HG03354 (cell line): ENCODE measurements around the gene AHI1.

ENCODE experiments used
- ATAC-seq: cut with Tn5 transposase; IDR thresholded peaks from one replicate; pipeline ENCODE4 v1.9.1; 2021; ENCODE audit warnings: mild to moderate bottlenecking; ENCODE audit not compliant: unreplicated experiment, poor library complexity, severe bottlenecking

Gene AHI1

DNA sequence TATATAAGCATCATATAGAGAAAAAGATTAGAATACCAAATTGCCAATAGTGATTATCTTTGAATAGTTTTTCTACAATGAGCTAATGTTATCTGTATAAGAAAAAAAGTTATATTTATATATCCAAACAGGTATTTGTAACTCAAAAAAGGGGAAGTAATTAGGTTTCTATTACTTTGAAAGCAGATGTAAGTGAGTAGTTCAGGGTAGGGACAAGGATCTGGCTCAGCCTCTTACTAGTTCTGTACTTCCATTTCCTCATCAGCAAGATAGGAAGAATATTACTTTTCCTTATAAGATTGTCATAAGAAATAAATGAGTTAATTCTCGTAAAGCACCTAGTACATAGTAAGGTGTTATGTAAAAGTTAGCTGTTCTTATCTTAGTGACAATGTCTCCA, 32.2 kb downstream of the AHI1 start:
- ATAC-seq = peak; percentile 79

DNA sequence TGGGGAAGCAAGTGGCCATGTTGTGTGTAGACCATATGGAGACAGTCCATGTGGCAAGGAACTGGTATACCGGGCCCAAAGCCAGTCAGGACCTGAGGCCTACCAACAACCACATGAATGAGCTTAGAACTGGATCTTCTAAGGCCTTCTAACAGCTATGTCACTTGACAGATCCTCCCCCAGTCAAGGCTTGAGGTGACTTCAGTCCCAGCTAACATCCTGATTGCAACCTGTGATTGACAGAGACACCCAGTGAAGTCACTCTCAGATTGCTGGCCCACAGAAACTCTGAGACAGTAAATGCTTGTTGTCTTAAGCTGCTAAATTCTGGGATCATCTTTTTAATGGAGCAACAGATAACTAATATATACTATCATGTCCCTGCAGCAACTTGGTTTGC, 32.9 kb downstream of the AHI1 start:
- ATAC-seq = peak; percentile 73

DNA sequence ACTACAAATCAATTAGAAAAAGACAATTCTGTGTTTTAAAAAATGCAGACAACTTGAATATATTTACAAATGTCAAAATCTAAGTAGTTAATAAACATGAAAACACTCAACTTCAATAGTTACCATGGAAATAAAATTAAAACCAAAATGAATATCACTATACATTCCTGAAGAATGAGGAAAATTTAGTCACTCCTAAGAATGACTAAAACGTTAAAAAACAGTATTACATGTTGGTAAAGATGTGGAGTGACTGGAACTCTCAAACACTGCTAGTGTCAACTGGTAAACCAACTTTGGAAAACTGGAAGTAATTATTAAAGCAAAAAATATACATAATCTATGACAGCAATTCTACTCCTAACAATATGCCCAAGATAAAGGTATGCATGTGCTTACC, 36.3 kb downstream of the AHI1 start:
- ATAC-seq = no peak

- no peak for ATAC-seq
Observed at GRCh38 chr6:135458051-135458450, 39.5 kb downstream of the AHI1 start.

GRCh38 chr6:135451617-135452190, 45.8 kb downstream of the AHI1 start:
- ATAC-seq = no peak

- ATAC-seq = no peak
Observed at GRCh38 chr6:135449246-135449645, 48.3 kb downstream of the AHI1 start.

- peak; percentile 71 for ATAC-seq
Observed at GRCh38 chr6:135440087-135440792, 57.3 kb downstream of the AHI1 start.

DNA sequence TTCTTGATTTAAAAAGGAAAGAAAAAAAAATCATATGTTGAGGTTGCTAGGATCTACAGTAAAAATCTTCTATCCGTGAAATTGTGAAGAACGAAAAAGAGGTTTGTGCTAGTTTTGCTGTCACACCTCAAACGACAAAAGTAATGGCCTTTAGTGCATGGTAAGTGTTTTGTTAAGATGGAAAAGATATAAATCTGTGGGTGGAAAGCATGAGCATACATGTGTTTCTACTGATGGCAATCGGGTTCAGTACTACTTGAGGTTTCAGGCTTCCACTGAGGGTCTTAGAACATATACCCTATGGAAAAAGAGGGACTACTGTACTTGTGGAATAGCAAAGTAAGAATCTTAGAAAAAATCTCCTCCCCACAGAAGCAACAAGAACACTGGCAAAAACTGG, 58.0 kb downstream of the AHI1 start:
- ATAC-seq = no peak

DNA sequence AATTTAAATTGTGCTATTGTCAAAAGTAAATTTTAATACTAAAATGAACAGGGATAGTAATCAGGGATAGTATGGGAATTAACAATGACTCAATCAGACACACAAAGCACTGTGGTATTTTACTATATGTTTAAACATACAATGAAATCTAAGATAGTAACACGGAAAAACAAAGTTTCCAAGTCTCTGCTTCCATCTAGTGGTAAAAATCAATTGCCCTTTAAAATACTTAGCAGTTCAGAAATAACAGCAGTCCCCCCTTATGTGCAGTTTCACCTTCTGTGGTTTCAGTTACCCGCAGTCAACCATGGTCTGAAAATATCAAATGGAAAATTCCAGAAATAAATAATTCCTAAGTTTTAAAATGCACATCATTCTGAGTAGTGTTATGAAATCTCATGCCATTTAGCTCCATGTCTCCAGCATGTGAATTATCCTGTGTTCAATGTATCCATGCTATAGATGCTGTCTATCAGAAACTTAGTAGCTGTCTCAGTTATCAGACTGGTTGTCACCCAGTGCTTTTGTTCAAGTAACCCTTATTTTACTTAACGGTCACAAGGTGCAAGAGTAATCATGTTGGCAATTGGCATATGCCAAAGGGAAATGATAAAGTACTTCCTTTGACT, 58.5 kb downstream of the AHI1 start:
- ATAC-seq = peak; percentile 47

- no peak for ATAC-seq
Observed at GRCh38 chr6:135434991-135435390, 62.5 kb downstream of the AHI1 start.

DNA sequence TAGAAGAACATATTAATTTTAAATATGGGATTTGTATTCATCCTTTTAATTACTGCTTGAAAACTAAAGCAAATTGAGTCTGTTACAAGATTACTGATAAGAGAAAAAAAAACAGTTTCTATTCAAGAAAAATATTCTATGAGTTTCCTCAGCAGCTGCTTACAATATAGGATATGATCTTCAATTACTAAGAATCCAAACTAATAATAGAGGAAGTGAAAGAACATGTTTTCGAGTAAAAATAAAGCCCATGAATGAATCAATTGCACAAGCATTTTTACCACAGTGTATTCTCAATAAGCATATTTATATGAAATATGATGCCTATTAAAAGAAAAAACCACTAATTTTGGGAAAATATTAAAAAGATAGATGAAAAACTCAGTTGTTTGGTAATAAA, 63.4 kb downstream of the AHI1 start:
- peak; percentile 65 for ATAC-seq

- no peak for ATAC-seq
Observed at GRCh38 chr6:135428078-135428477, 69.5 kb downstream of the AHI1 start.

DNA sequence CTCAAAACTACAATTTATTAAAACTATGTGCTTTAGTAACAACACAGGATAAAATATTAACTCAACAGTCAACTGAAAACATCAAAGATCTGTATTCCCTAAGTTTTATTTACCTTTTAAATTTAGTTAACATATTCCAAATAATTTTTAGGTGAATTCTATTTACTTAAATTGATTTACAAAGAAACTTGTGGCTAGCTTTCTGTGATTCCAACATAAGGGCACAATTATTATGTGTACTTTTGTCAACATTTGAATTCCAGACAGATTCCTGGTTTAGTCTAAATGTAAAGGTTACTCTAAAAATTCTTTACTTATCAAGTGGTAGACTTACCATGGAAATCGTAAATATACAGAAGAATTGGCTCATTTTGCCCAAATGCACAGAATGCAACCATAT, 70.7 kb downstream of the AHI1 start:
- ATAC-seq = no peak

DNA sequence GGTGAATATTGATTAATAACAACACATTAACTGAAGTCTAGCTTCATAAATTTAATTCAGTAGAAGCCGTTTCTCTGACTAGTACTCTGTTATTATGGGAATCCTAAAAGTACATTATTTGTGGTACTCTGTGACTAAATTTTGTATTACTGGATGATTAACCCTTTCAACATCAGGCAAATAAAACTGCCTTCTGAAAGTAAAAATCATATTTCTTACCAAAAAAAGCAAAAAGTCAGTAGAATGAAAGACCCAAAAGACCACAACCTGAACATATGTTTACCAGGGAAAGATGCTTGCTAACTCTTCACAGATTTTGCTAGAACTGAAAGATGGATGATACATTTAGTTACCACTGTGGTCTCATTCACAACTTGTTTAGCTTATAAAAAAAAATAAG, 73.2 kb downstream of the AHI1 start:
- ATAC-seq = no peak

GRCh38 chr6:135423649-135424128, 73.9 kb downstream of the AHI1 start:
- peak; percentile 97 for ATAC-seq

DNA sequence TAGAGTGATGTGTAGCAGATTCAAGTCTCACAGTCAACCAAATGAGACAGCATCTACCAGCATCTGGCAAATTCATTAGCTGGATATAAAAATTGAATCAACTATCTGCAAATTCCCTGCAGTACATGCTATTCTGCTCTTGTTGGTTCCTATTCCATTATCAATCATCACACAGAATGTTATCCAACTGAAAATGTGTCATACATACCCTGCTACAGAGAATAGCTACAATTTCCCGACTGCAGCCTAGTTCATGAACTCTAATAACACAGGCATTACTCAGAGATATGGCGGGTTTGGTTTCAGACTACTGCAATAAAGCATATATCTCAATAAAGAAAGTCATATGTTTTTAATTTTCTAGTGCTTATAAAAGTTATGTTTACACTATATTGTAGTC, 78.4 kb downstream of the AHI1 start:
- no peak for ATAC-seq

DNA sequence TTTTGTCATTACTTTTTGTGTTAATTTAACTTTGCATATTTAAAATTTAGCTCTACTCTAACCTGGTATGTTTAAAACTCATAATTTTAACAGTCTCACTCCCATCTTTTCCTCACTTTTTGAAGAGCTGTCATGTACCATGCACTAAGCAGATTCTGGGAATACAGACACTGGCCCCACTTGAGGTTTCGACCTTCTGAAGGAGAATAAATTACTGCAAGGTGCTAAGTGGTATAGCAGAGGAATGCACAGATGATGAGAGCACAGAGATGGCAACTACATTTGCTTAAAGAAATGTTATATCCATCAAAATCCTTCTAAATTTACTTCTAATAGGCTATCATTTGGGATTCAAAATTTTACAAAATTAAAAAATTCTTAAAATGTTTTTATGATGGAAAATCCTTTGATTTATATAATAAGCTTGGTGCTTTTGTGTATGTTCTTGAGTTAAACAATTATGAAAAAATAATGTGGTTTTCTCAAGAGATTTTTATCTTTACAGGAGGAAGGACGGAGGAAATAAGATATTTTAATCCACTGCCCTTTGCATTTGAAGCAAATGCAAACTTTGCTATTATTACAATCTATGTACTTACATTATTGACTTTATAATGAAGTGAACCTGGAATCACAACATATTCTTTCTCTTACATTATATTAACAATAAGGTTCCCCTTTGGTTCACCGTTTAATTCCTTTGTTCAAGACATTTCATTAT, 79.3 kb downstream of the AHI1 start:
- ATAC-seq = no peak

GRCh38 chr6:135412761-135413160, 84.8 kb downstream of the AHI1 start:
- no peak for ATAC-seq

DNA sequence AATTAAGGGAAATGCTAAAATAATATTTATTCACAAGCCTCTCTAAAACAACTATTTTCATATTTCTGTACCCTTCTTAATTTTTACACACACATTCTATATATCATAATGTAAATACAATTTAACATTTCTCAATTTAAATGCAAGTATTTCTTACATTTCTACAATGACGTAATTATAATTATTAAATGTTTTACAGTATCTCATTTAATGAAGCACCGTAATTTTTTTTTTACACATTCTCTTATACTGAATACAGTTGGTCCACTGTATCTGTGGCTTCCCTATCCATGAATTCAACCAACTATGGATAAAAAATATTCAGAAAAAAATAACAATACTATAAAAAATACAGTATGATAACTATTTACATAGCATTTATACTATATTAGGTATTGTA, 85.7 kb downstream of the AHI1 start:
- no peak for ATAC-seq

- no peak for ATAC-seq
Observed at GRCh38 chr6:135411339-135411738, 86.2 kb downstream of the AHI1 start.

DNA sequence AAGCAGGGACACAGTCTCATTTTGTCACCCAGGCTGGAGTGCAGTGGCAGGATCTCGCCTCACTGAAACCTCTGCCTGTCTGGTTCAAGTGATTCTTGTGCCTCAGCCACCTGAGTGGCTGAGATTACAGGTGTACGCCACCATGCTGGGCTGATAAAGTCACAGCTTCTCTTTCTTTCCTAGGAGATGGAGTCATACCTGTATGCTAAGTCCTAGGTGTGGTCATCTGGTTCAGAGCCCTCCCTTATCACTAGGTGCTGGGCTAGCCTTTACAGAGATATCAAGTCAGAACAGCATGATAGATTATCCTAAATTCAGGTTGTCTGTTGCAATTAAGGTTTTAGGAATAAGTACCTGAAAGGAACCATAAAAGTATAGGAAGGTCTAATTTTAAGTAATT, 86.7 kb downstream of the AHI1 start:
- ATAC-seq = no peak
